Gastrocnemius medialis (tissue), 4 donors: ENCODE data around the gene KCNC4. TPM values are rescaled to one million over a fixed set of nuclear protein-coding genes. Genes with fewer than 3 reads are reported as not detected.

Source experiments
- ATAC-seq, 2 donors: fragments of 150-250 bp; one replicate each; pipeline ENCODE4 v1.9.1; 2016
- DNase-seq, 2 donors: peaks; one replicate each; pipeline ENCODE4 v3.0.0-alpha.2; 2019
- H3K27ac ChIP-seq, 4 donors: fragments of 200-600 bp; sonication (generic); 1 replicate in 1 of 4; 2 replicates in 3 of 4; pipeline ENCODE4 v1.5.1; 2016 to 2018; ENCODE audit warnings: mild to moderate bottlenecking in 2 of 4, moderate library complexity in 1 of 4
- H3K27me3 ChIP-seq, 3 donors: fragments of 200-600 bp; sonication (generic) in 2 of 3; 1 replicate in 1 of 3; 2 replicates in 2 of 3; pipeline versions ENCODE4 v1.5.1 to v1.6.0; 2016 to 2019; ENCODE audit warnings: mild to moderate bottlenecking in 1 of 3, moderate library complexity in 1 of 3
- H3K36me3 ChIP-seq, 2 donors: fragments of 200-600 bp; sonication (generic) in 1 of 2; one replicate each; pipeline ENCODE4 v1.5.1; 2017 to 2018
- H3K4me1 ChIP-seq, 2 donors: fragments of 200-600 bp; sonication (generic) in 1 of 2; one replicate each; pipeline ENCODE4 v1.5.1; 2016 to 2017; ENCODE audit warnings: mild to moderate bottlenecking in 2 of 2
- H3K4me3 ChIP-seq, 4 donors: fragments of 200-600 bp; sonication (generic) in 3 of 4; 1 replicate in 1 of 4; 2 replicates in 3 of 4; pipeline ENCODE4 v1.5.1; 2016 to 2019; ENCODE audit warnings: mild to moderate bottlenecking in 2 of 4
- H3K9me3 ChIP-seq, 3 donors: fragments of 200-600 bp; sonication (generic) in 2 of 3; 1 replicate in 1 of 3; 2 replicates in 2 of 3; pipeline ENCODE4 v1.5.1; 2016 to 2019
- CTCF ChIP-seq, 5 experiments: fragments of 450-650 bp in 3 of 5; fragments of 200-600 bp in 2 of 5; sonication (generic) in 2 of 5; IDR thresholded peaks in 4 of 5; conservative IDR thresholded peaks in 1 of 5; 1 replicate in 4 of 5; 2 replicates in 1 of 5; pipeline ENCODE4 v1.5.1; 2016 to 2019; ENCODE audit warnings: antibody characterized with exemption in 5 of 5, mild to moderate bottlenecking in 3 of 5, moderate library complexity in 3 of 5
- POLR2A ChIP-seq, 2 donors: fragments of 450-650 bp; IDR thresholded peaks; one replicate each; pipeline ENCODE4 v1.6.1; 2017; ENCODE audit warnings: antibody characterized with exemption in 2 of 2, mild to moderate bottlenecking in 2 of 2, moderate library complexity in 2 of 2
- in situ Hi-C, 4 donors: fragments of 200-750 bp; cut with MboI; loops; one replicate each; pipeline versions ENCODE4 v1.15.0 to v1.8.0; 2017; ENCODE audit warnings: low sequenced_read_pairs in 4 of 4
- intact Hi-C: fragments of 100-400 bp; cut with DNase I; formaldehyde crosslinking; loops from one replicate; pipeline ENCODE4 v1.15.1; 2023; ENCODE audit warnings: low total_unique reads
- total RNA-seq, 4 donors: library from RNA; depleted of rRNA; stranded (reverse); fragments of >200 nt; gene quantifications; one replicate each; pipeline versions ENCODE4 v1.1.0 to v1.2.3, GENCODE V29; 2016

KCNC4 gene
- total RNA-seq, 4 donors from 2014 or later = 3.1 to 9.1 (median 4.1) TPM

DNA sequence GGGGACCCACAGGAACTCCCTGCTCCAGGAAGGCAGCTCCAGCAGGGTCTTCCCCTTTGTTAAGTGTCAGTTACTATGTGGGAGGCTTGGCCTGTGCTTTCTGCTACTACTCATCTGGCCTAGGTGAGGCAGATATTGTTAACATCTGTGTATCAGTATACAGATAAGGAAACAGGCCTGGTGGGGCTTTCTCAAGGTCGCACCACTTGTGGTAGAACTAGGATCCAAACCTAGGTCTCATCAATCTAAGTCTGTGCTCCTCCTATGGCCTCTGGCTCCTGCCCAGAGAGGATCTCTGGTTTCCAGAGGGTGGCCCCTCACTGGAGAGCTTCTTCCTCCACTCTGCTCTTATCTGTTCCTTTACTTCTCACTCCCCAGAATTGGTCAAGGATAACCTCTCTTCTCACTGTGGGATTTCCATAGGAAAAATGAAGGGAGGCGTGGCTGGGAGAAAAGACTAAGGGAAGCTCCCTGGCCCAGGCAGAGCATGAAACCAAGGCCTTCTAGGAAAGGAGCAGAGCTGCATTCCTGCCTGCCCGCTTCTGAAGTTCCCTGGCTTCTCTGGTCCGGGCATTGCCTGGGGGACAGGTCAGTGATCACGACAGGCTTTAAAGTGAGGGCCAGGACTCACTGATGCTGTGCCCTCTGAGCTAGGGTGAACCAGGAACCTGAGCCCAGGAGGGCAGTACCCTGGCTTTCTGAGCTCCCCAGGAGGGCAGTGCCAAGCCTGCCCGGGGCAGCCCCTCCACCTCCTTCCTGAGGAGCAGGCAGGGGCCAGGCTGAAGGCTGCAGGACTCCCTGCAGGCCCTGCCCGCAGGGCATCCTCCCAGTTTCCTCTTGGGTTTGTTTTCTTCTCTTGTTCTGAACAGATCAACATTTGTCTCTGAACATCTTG is 5.8 kb downstream of the KCNC4 start:
- Histone ChIP-seq H3K27ac (no peak overlapping the region), H3K4me3 (no peak overlapping the region), H3K36me3 (no peaks in the 10 kb centered on the region), H3K9me3 (no peaks in the 10 kb centered on the region), H3K4me1 (no peaks in the 10 kb centered on the region), H3K27me3 (peaks cover 6 to 17% (median 11%) of the 10 kb centered on the region in 3 donors)
- ATAC-seq (no peak), DNase-seq (no peak)
- in situ Hi-C loops (no loop called here), intact Hi-C loops (no loop called here)
- no peak for TF ChIP-seq POLR2A (IDR thresholded peaks at IDR 0.05)
- TF ChIP-seq CTCF (IDR thresholded peaks at IDR 0.05 in 4 of 5, conservative IDR thresholded peaks at IDR 0.05 in 1 of 5) = no peak

- no peak for ATAC-seq
- in situ Hi-C loops = no loop called here
- peaks cover 0 to 8% (median 1%) of the 10 kb centered on the region in 3 donors for H3K27me3 ChIP-seq
Observed at GRCh38 chr1:110216844-110217444, 6.8 kb downstream of the KCNC4 start.

GRCh38 chr1:110218137-110218536 is 8.0 kb downstream of the KCNC4 start:
- H3K36me3 ChIP-seq = no peaks in the 10 kb centered on the region
- in situ Hi-C loops = no loop called here
- no peak for DNase-seq

More at GRCh38 chr1:110216844-110217444, 6.8 kb downstream of the KCNC4 start:
- H3K4me1 ChIP-seq = no peaks in the 10 kb centered on the region
- H3K36me3 ChIP-seq = no peaks in the 10 kb centered on the region
- H3K4me3 ChIP-seq = no peak overlapping the region
- intact Hi-C loops = no loop called here
- H3K9me3 ChIP-seq = no peaks in the 10 kb centered on the region
- DNase-seq = no peak
- H3K27ac ChIP-seq = no peak overlapping the region
- TF ChIP-seq POLR2A (IDR thresholded peaks at IDR 0.05) = no peak
- no peak for TF ChIP-seq CTCF (IDR thresholded peaks at IDR 0.05 in 4 of 5, conservative IDR thresholded peaks at IDR 0.05 in 1 of 5)

DNA sequence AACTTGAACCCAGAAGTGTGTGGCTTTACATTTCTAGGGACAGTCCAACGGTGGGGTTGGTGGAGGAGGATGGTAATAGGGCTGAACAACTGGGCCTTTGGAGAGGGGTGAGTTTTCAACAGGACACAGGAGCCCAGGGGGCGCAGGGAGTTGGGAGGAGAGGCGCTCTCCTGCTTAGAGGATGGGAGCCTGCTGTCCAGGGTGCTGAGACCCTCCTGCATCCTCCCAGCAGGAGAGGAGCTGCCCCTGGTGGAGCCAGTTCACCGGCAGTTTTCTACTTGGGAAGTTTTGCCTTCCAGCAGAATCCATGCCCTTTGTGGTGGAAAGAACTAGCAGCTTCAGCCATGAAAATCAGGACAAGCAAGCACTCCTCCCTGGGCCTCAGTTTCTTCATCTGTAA is 8.6 kb downstream of the KCNC4 start:
- ATAC-seq (no peak), DNase-seq (no peak)
- no peaks in the 10 kb centered on the region for H3K9me3 ChIP-seq
- intact Hi-C loops (no loop called here), in situ Hi-C loops (no loop called here)
- no peaks in the 10 kb centered on the region for H3K27me3 ChIP-seq
- H3K36me3 ChIP-seq = no peaks in the 10 kb centered on the region
- H3K4me1 ChIP-seq = no peaks in the 10 kb centered on the region
- TF ChIP-seq POLR2A (IDR thresholded peaks at IDR 0.05) (no peak), CTCF (IDR thresholded peaks at IDR 0.05 in 4 of 5, conservative IDR thresholded peaks at IDR 0.05 in 1 of 5) (no peak)
- no peak overlapping the region for H3K4me3 ChIP-seq
- no peak overlapping the region for H3K27ac ChIP-seq

More at GRCh38 chr1:110218137-110218536, 8.0 kb downstream of the KCNC4 start:
- no peaks in the 10 kb centered on the region for H3K9me3 ChIP-seq
- no peak overlapping the region for H3K27ac ChIP-seq
- no peak for TF ChIP-seq POLR2A (IDR thresholded peaks at IDR 0.05)
- no peak for TF ChIP-seq CTCF (IDR thresholded peaks at IDR 0.05 in 4 of 5, conservative IDR thresholded peaks at IDR 0.05 in 1 of 5)
- no peak overlapping the region for H3K4me3 ChIP-seq
- no peaks in the 10 kb centered on the region for H3K4me1 ChIP-seq
- H3K27me3 ChIP-seq = no peaks in the 10 kb centered on the region
- intact Hi-C loops = no loop called here
- no peak for ATAC-seq
